Trophoblast cell (in vitro differentiated cells and primary cell): Measurements from ENCODE around the gene ADIPOR2.
A peak's percentile ranks its signal among the peaks of the same experiment; 100 is the strongest.

ENCODE experiments used
- DNase-seq, 2 donors: peaks; one replicate each; pipeline ENCODE4 v3.0.0-alpha.2; 2016
- H2AFZ ChIP-seq: 2 replicates; pipeline ENCODE4 v1.6.1; 2013; ENCODE audit warnings: low read length, moderate library complexity, mild to moderate bottlenecking; ENCODE audit not compliant: insufficient read depth, poor library complexity
- H2AK5ac ChIP-seq: 2 replicates; pipeline ENCODE4 v1.6.1; 2013; ENCODE audit warnings: mild to moderate bottlenecking, low read length
- H2BK120ac ChIP-seq: 2 replicates; pipeline ENCODE4 v1.6.1; 2013; ENCODE audit warnings: low read length, mild to moderate bottlenecking, moderate library complexity; ENCODE audit not compliant: insufficient read depth, poor library complexity
- H2BK12ac ChIP-seq: 2 replicates; pipeline ENCODE4 v1.6.1; 2013; ENCODE audit warnings: mild to moderate bottlenecking, low read length, moderate library complexity
- H2BK5ac ChIP-seq: 2 replicates; pipeline ENCODE4 v1.6.1; 2013; ENCODE audit warnings: low read length, low read depth, moderate library complexity, mild to moderate bottlenecking; ENCODE audit not compliant: poor library complexity
- H3K14ac ChIP-seq: 2 replicates; pipeline ENCODE4 v1.6.1; 2013; ENCODE audit warnings: mild to moderate bottlenecking, low read length
- H3K18ac ChIP-seq: 2 replicates; pipeline ENCODE4 v1.6.1; 2013; ENCODE audit warnings: mild to moderate bottlenecking, low read length
- H3K23ac ChIP-seq: 2 replicates; pipeline ENCODE4 v1.6.1; 2013; ENCODE audit warnings: low read length
- H3K27ac ChIP-seq: 2 replicates; pipeline ENCODE4 v1.5.1; 2013; ENCODE audit warnings: low read depth, mild to moderate bottlenecking, inconsistent platforms, low read length, moderate library complexity
- H3K27me3 ChIP-seq: 2 replicates; pipeline ENCODE4 v1.6.1; 2013; ENCODE audit warnings: inconsistent platforms, mild to moderate bottlenecking, low read length, moderate library complexity; ENCODE audit not compliant: insufficient read depth
- H3K36me3 ChIP-seq, 2 experiments: 1 replicate in 1 of 2; 2 replicates in 1 of 2; pipeline ENCODE4 v1.6.1; 2013; ENCODE audit warnings: low read length in 2 of 2, mild to moderate bottlenecking in 2 of 2, moderate library complexity in 1 of 2; ENCODE audit not compliant: insufficient read depth in 2 of 2, control insufficient read depth in 1 of 2
- H3K4ac ChIP-seq: 2 replicates; pipeline ENCODE4 v1.6.1; 2013; ENCODE audit warnings: low read depth, mild to moderate bottlenecking, low read length, moderate library complexity
- H3K4me1 ChIP-seq, 2 experiments: 1 replicate in 1 of 2; 2 replicates in 1 of 2; pipeline ENCODE4 v1.6.1; 2013; ENCODE audit warnings: low read length in 2 of 2, mild to moderate bottlenecking in 2 of 2, moderate library complexity in 1 of 2; ENCODE audit not compliant: insufficient read depth in 2 of 2, control insufficient read depth in 1 of 2
- H3K4me2 ChIP-seq: 2 replicates; pipeline ENCODE4 v1.6.1; 2013; ENCODE audit warnings: inconsistent platforms, mild to moderate bottlenecking, low read length, moderate library complexity
- H3K4me3 ChIP-seq: 2 replicates; pipeline ENCODE4 v1.5.1; 2013; ENCODE audit warnings: mild to moderate bottlenecking, low read depth, low read length, inconsistent platforms
- H3K79me1 ChIP-seq: one replicate; pipeline ENCODE4 v1.6.1; 2013; ENCODE audit warnings: low read length
- H3K79me2 ChIP-seq: 2 replicates; pipeline ENCODE4 v1.6.1; 2013; ENCODE audit warnings: low read length, mild to moderate bottlenecking; ENCODE audit not compliant: control insufficient read depth, insufficient read depth, poor library complexity
- H3K9ac ChIP-seq: 2 replicates; pipeline ENCODE4 v1.6.1; 2013; ENCODE audit warnings: mild to moderate bottlenecking, low read length
- H3K9me3 ChIP-seq: 2 replicates; pipeline ENCODE4 v1.6.1; 2013; ENCODE audit warnings: low read depth, mild to moderate bottlenecking, control low read depth, inconsistent platforms, low read length; ENCODE audit not compliant: insufficient read depth
- H4K12ac ChIP-seq: 2 replicates; pipeline ENCODE4 v1.6.1; 2013; ENCODE audit warnings: low read depth, mild to moderate bottlenecking, low read length, moderate library complexity
- H4K8ac ChIP-seq: 2 replicates; pipeline ENCODE4 v1.6.1; 2013; ENCODE audit warnings: low read depth, mild to moderate bottlenecking, low read length, moderate library complexity
- H4K91ac ChIP-seq: one replicate; pipeline ENCODE4 v1.6.1; 2013; ENCODE audit warnings: low read depth, mild to moderate bottlenecking, low read length, moderate library complexity
- WGBS: extraction: QIAGEN DNeasy Blood & Tissue Kit; methylation state at CpG from one replicate; pipeline ENCODE4 v1.1.7; 2013; ENCODE audit warnings: missing lambda C conversion rate; ENCODE audit not compliant: insufficient read length, insufficient coverage; ENCODE audit errors: extremely low coverage; 5-methylcytosine and 5-hydroxymethylcytosine counted together

ADIPOR2 gene

GRCh38 chr12:1650260-1650977, 40.5 kb upstream of the ADIPOR2 start:
- no peak overlapping the region for H2AFZ ChIP-seq
- no peak overlapping the region for H3K4me2 ChIP-seq
- H4K12ac ChIP-seq: no peak overlapping the region
- no peaks in the 10 kb centered on the region for H3K9me3 ChIP-seq
- no peak overlapping the region for H2BK5ac ChIP-seq
- H3K4me3 ChIP-seq: no peak overlapping the region
- no peak overlapping the region for H2BK120ac ChIP-seq
- no peak overlapping the region for H3K9ac ChIP-seq
- H3K14ac ChIP-seq: no peak overlapping the region
- H3K18ac ChIP-seq: no peak overlapping the region
- no peaks in the 10 kb centered on the region for H3K27me3 ChIP-seq
- H3K79me2 ChIP-seq: no peaks in the 10 kb centered on the region
- H4K8ac ChIP-seq: no peak overlapping the region
- H2BK12ac ChIP-seq: no peak overlapping the region
- H3K23ac ChIP-seq: no peak overlapping the region
- H2AK5ac ChIP-seq: no peak overlapping the region
- H3K27ac ChIP-seq: no peak overlapping the region
- no peak overlapping the region for H3K4ac ChIP-seq
- H3K36me3 ChIP-seq: peaks cover 6 to 13% of the 10 kb centered on the region in 2 experiments
- no peak overlapping the region for H4K91ac ChIP-seq
- H3K4me1 ChIP-seq: peaks cover 5 to 6% of the 10 kb centered on the region in 2 experiments
- no peak for DNase-seq
- no CpG with 5 or more reads among the region's 5 CpGs for WGBS
- no peaks in the 10 kb centered on the region for H3K79me1 ChIP-seq

- no peaks in the 10 kb centered on the region for H3K27me3 ChIP-seq
- no peak overlapping the region for H3K4me3 ChIP-seq
- H2BK5ac ChIP-seq: no peak overlapping the region
- DNase-seq: no peak
- no peak overlapping the region for H2BK12ac ChIP-seq
- H3K4me1 ChIP-seq: peaks cover 5 to 6% of the 10 kb centered on the region in 2 experiments
- H2AFZ ChIP-seq: no peak overlapping the region
- no peak overlapping the region for H3K9ac ChIP-seq
- H3K18ac ChIP-seq: no peak overlapping the region
- no peaks in the 10 kb centered on the region for H3K9me3 ChIP-seq
- peaks cover under 1 to 9% of the 10 kb centered on the region in 2 experiments for H3K36me3 ChIP-seq
- no peak overlapping the region for H3K27ac ChIP-seq
- no peak overlapping the region for H4K12ac ChIP-seq
- no peaks in the 10 kb centered on the region for H3K79me2 ChIP-seq
- H4K8ac ChIP-seq: no peak overlapping the region
- no peak overlapping the region for H3K4ac ChIP-seq
- WGBS: no CpG with 5 or more reads among the region's 6 CpGs
- no peak overlapping the region for H2BK120ac ChIP-seq
- no peak overlapping the region for H4K91ac ChIP-seq
- H3K14ac ChIP-seq: no peak overlapping the region
- no peak overlapping the region for H2AK5ac ChIP-seq
- no peaks in the 10 kb centered on the region for H3K79me1 ChIP-seq
- no peak overlapping the region for H3K4me2 ChIP-seq
- no peak overlapping the region for H3K23ac ChIP-seq
Measured at GRCh38 chr12:1650978-1651361, 39.9 kb upstream of the ADIPOR2 start.

DNA sequence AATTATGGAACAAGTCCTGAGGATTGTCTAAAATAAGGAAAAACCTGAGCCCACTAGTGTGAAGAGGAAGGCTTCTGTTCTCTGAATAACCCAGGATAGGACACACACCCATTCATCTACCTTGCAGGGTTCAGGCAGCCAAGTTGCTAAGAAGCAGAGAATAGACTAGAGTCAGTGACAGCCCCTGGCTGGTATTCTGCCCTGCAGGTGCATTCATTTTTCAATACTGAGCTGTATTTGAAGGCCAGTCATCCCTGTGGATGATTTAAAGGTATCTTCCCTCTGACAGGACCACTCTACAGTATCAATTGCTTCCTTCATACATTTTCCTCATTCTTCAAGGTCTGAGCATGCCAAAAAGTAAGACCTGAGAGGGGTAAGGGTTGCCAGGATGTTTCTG, 38.9 kb upstream of the ADIPOR2 start:
- Histone ChIP-seq H3K36me3 (peaks cover 0 to under 1% of the 10 kb centered on the region in 2 experiments), H4K91ac (no peak overlapping the region), H3K4me1 (peaks cover 5 to 7% of the 10 kb centered on the region in 2 experiments), H4K12ac (no peak overlapping the region), H2BK12ac (no peak overlapping the region), H3K27ac (no peak overlapping the region), H3K27me3 (no peaks in the 10 kb centered on the region), H3K18ac (no peak overlapping the region), H2BK5ac (no peak overlapping the region), H3K4me2 (no peak overlapping the region), H3K9me3 (no peaks in the 10 kb centered on the region), H3K79me2 (no peaks in the 10 kb centered on the region), H4K8ac (no peak overlapping the region), H3K4me3 (no peak overlapping the region), H3K79me1 (no peaks in the 10 kb centered on the region), H3K23ac (no peak overlapping the region), H2AFZ (no peak overlapping the region), H3K14ac (no peak overlapping the region), H2BK120ac (no peak overlapping the region), H2AK5ac (no peak overlapping the region), H3K4ac (no peak overlapping the region), H3K9ac (no peak overlapping the region)
- DNase-seq: peak; percentile 81 to 82

GRCh38 chr12:1655225-1655788, 35.6 kb upstream of the ADIPOR2 start:
- Histone ChIP-seq H3K4me3 (no peak overlapping the region), H3K18ac (no peak overlapping the region), H3K4me1 (peaks cover 0 to 2% of the 10 kb centered on the region in 2 experiments), H3K14ac (no peak overlapping the region), H4K91ac (no peak overlapping the region), H2AK5ac (no peak overlapping the region), H3K4me2 (no peak overlapping the region), H3K27me3 (no peaks in the 10 kb centered on the region), H3K4ac (no peak overlapping the region), H2BK12ac (no peak overlapping the region), H2BK5ac (no peak overlapping the region), H3K27ac (no peak overlapping the region), H2BK120ac (no peak overlapping the region), H3K9ac (no peak overlapping the region), H3K79me2 (no peaks in the 10 kb centered on the region), H2AFZ (no peak overlapping the region), H3K9me3 (no peaks in the 10 kb centered on the region), H3K36me3 (no peaks in the 10 kb centered on the region), H4K12ac (no peak overlapping the region), H3K79me1 (no peaks in the 10 kb centered on the region), H3K23ac (no peak overlapping the region), H4K8ac (no peak overlapping the region)
- no CpG with 5 or more reads among the region's 6 CpGs for WGBS
- peak; percentile 90 to 92 for DNase-seq
